Gastrocnemius medialis (tissue), 4 donors: ENCODE data around the gene GCA.

Source experiments
- CTCF ChIP-seq, 5 experiments: fragments of 450-650 bp in 3 of 5; fragments of 200-600 bp in 2 of 5; sonication (generic) in 2 of 5; IDR thresholded peaks in 4 of 5; conservative IDR thresholded peaks in 1 of 5; 1 replicate in 4 of 5; 2 replicates in 1 of 5; pipeline ENCODE4 v1.5.1; 2016 to 2019; ENCODE audit warnings: antibody characterized with exemption in 5 of 5, mild to moderate bottlenecking in 3 of 5, moderate library complexity in 3 of 5
- POLR2A ChIP-seq, 2 donors: fragments of 450-650 bp; IDR thresholded peaks; one replicate each; pipeline ENCODE4 v1.6.1; 2017; ENCODE audit warnings: antibody characterized with exemption in 2 of 2, mild to moderate bottlenecking in 2 of 2, moderate library complexity in 2 of 2

DNA sequence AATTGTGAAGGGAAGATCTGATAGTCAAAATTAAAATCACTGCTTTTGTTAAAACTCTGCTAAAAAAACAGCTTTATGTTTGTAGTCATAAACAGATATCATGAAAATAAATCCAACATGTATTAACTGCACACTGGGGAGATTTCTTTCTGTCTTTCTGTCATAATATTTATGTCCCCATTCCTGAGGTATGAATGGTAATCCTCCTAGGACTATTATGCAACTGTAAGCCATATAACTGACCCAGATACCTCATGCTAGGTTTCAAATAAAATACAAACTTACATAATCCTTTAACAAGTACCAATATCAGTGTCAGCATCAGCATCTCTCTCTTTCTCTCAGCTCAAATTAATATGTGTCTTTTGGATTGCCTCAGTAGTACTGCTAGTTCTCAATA is 43.7 kb upstream of the GCA start:
- TF ChIP-seq CTCF (IDR thresholded peaks at IDR 0.05 in 4 of 5, conservative IDR thresholded peaks at IDR 0.05 in 1 of 5) (no peak), POLR2A (IDR thresholded peaks at IDR 0.05) (no peak)
